ENCODE results near the gene PLA2G4A.

DNA sequence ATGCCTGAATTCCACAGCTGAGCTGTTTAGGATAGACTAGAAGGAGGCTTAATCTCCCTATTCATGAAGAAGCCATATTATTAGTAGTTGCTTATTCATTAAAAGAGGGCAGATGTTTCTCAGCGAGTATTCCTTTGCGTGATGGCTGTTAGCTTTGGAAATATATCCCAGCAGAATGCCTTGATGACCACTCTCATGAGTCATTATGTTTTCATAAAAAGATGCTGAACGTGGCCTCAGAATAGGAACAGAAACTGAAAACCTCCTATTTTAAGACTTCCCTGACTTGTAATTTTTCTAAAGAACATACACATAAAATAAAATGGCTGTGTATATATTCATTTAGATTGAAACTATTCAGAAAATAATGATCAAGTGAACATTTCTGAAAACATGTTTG lies 9.6 kb upstream of the PLA2G4A start:
- no peak for TF ChIP-seq CTCF (IDR thresholded peaks at IDR 0.05)
- no peak for TF ChIP-seq POLR2AphosphoS5 (IDR thresholded peaks at IDR 0.05; ENCODE audit: low read depth, low read length)
- TF ChIP-seq SIN3A (IDR thresholded peaks at IDR 0.05; ENCODE audit: borderline replicate concordance, insufficient read depth, low read depth, low read length) = no peak
- TF ChIP-seq TCF7L2 (IDR thresholded peaks at IDR 0.05; ENCODE audit: low read depth, low read length) = no peak
- TF ChIP-seq REST (IDR thresholded peaks at IDR 0.05; ENCODE audit: insufficient read depth in 1 of 2, low read depth in 2 of 2, low read length in 1 of 2) = no peak
